MM.1S (cell line): ENCODE measurements around the gene DNAL4.

ENCODE experiments used
- CTCF ChIP-seq: fragments of 300-600 bp; sonication (generic); IDR thresholded peaks from 2 replicates; pipeline ENCODE4 v1.5.1; 2016; ENCODE audit warnings: antibody characterized with exemption, low read length, mixed read lengths
- EZH2 ChIP-seq: fragments of 300-600 bp; sonication (generic); optimal IDR thresholded peaks from 2 replicates; pipeline ENCODE3; 2017; ENCODE audit warnings: low read depth, mild to moderate bottlenecking, antibody characterized with exemption, low read length, mixed read lengths

DNA sequence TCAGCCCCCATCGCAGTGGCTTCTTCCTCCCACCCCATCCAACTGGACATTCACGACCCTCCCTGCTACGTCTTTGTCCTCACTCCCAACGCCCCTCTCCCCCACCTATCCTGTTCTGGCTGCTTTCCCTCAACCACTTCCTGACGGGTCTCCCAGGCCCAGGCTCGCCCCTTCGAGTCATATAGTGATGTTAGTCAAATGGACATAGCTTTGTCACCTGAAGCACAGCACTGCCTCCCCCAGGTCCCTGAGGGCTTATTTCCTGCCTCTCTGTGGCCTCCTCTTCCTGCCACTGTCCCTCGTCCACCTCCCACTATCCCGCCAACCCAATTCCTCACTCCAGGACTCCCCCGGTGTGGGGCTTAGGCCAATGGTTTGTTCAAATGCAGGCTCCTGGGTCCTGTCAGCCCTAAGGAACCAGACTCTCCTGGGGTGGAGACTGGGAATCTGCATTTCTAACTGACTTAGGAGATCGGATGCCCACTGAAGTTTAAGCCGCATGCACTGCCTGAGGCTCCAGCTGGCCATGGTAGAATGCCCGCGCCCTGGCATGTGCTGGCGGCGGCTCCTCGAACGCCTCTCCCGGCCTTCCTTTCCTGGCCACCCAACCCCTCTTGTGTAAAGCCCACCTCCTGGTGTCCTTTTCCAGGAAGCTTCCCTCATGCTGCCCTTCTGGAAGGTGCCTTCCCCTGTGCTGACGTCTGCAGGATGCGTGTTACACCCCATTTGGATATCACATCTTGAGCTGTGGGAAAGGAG, 56.5 kb downstream of the DNAL4 start:
- no peak for TF ChIP-seq CTCF
- no peak for TF ChIP-seq EZH2
